ENCODE results near the gene TP63.

DNA sequence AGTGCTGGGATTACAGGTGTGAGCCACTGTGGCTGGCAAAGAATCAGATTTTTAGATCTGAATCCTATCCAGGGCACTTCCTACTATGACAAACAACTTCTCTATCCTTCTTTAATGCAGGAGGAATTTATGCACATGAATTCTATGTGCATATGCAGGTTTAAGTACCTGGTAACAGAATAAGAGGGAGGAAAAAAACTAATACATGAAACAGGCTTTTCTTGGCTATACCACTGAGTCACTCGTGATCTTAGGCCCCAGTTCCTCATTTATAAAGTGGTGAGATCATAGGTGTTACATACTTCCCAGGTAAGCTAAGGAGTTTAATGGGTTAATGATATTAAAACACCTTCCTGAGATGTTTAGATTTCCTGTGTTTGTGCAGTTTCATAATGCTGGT, 108.2 kb downstream of the TP63 start:
- TF ChIP-seq, protein P1, sequence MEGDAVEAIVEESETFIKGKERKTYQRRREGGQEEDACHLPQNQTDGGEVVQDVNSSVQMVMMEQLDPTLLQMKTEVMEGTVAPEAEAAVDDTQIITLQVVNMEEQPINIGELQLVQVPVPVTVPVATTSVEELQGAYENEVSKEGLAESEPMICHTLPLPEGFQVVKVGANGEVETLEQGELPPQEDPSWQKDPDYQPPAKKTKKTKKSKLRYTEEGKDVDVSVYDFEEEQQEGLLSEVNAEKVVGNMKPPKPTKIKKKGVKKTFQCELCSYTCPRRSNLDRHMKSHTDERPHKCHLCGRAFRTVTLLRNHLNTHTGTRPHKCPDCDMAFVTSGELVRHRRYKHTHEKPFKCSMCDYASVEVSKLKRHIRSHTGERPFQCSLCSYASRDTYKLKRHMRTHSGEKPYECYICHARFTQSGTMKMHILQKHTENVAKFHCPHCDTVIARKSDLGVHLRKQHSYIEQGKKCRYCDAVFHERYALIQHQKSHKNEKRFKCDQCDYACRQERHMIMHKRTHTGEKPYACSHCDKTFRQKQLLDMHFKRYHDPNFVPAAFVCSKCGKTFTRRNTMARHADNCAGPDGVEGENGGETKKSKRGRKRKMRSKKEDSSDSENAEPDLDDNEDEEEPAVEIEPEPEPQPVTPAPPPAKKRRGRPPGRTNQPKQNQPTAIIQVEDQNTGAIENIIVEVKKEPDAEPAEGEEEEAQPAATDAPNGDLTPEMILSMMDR (IDR thresholded peaks at IDR 0.05) = no peak
- no peak for TF ChIP-seq POLR2A (IDR thresholded peaks at IDR 0.05)
